T-helper 2 cell treated with Interferon-gamma antibody and Interleukin-4, amounts not matched to agents 5 μg/mL and 100 μg/mL, for 36 hours (primary cell): Measurements from ENCODE around the gene CCDC7.
A peak's percentile ranks its signal among the peaks of the same experiment; 100 is the strongest.
"Not testable (repeated sequence)": the region's sequence is repeated elsewhere in the genome, so short reads cannot be mapped to it uniquely, and the experiment has no call there.

Experiments
- DNase-seq: peaks from one replicate; pipeline ENCODE4 v3.0.0; 2021; ENCODE audit warnings: low spot score
- H3K27ac Mint-ChIP-seq: one replicate; pipeline ENCODE4 v1.8.0; 2021; ENCODE audit warnings: mild to moderate bottlenecking, mixed read lengths
- H3K27me3 Mint-ChIP-seq: one replicate; pipeline ENCODE4 v1.8.0; 2021; ENCODE audit warnings: low read depth, mixed read lengths
- H3K36me3 Mint-ChIP-seq: one replicate; pipeline ENCODE4 v1.8.0; 2021; ENCODE audit warnings: low read depth, mixed read lengths
- H3K4me1 Mint-ChIP-seq: one replicate; pipeline ENCODE4 v1.8.0; 2021; ENCODE audit warnings: low read depth, mixed read lengths
- H3K4me3 Mint-ChIP-seq: one replicate; pipeline ENCODE4 v1.8.0; 2022; ENCODE audit warnings: mild to moderate bottlenecking, moderate library complexity, mixed read lengths
- H3K9me3 Mint-ChIP-seq: one replicate; pipeline ENCODE4 v1.8.0; 2021; ENCODE audit warnings: mixed read lengths

CCDC7 gene

GRCh38 chr10:32445740-32446535, at the start of gene CCDC7:
Gene CCDC7 (plus strand): TSS chr10:32446140. CDS start chr10:32451643, 5,503 bp downstream.
- peak within 1 kb of the TSS; percentile 98 for H3K27ac Mint-ChIP-seq
- peaks cover 4% of the 10 kb centered on the region for H3K36me3 Mint-ChIP-seq
- no peaks in the 10 kb centered on the region for H3K27me3 Mint-ChIP-seq
- DNase-seq = peak; percentile 82
- H3K4me3 Mint-ChIP-seq = peak within 1 kb of the TSS; percentile 90
- no peaks in the 10 kb centered on the region for H3K9me3 Mint-ChIP-seq
- peaks cover 10% of the 10 kb centered on the region for H3K4me1 Mint-ChIP-seq

GRCh38 chr10:32397163-32397562, 48.8 kb upstream of the CCDC7 start:
- H3K36me3 Mint-ChIP-seq, H3K27ac Mint-ChIP-seq, DNase-seq, H3K27me3 Mint-ChIP-seq, H3K9me3 Mint-ChIP-seq, H3K4me3 Mint-ChIP-seq, H3K4me1 Mint-ChIP-seq: not testable (repeated sequence)

- H3K36me3 Mint-ChIP-seq, H3K4me1 Mint-ChIP-seq, H3K27ac Mint-ChIP-seq, H3K9me3 Mint-ChIP-seq, DNase-seq, H3K27me3 Mint-ChIP-seq, H3K4me3 Mint-ChIP-seq: not testable (repeated sequence)
Measured at GRCh38 chr10:32399720-32400119, 46.2 kb upstream of the CCDC7 start.

- Mint-ChIP-seq H3K4me1 (no peaks in the 10 kb centered on the region), H3K36me3 (no peaks in the 10 kb centered on the region), H3K27me3 (peaks cover 2% of the 10 kb centered on the region), H3K27ac (no peak overlapping the region), H3K9me3 (no peaks in the 10 kb centered on the region), H3K4me3 (no peak overlapping the region)
- DNase-seq = no peak
Measured at GRCh38 chr10:32400961-32401360, 45.0 kb upstream of the CCDC7 start.

- no peak for DNase-seq
- Mint-ChIP-seq H3K27me3 (peaks cover 2% of the 10 kb centered on the region), H3K4me3 (no peak overlapping the region), H3K36me3 (no peaks in the 10 kb centered on the region), H3K4me1 (no peaks in the 10 kb centered on the region), H3K9me3 (no peaks in the 10 kb centered on the region), H3K27ac (no peak overlapping the region)
Measured at GRCh38 chr10:32402499-32402898, 43.4 kb upstream of the CCDC7 start.

GRCh38 chr10:32403091-32403490, 42.8 kb upstream of the CCDC7 start:
- Mint-ChIP-seq H3K27me3 (peaks cover 2% of the 10 kb centered on the region), H3K4me1 (no peaks in the 10 kb centered on the region), H3K27ac (no peak overlapping the region), H3K9me3 (no peaks in the 10 kb centered on the region), H3K36me3 (no peaks in the 10 kb centered on the region), H3K4me3 (no peak overlapping the region)
- DNase-seq = no peak

- H3K4me1 Mint-ChIP-seq = peaks cover 4% of the 10 kb centered on the region
Measured at GRCh38 chr10:32408690-32409089, 37.2 kb upstream of the CCDC7 start.

GRCh38 chr10:32409741-32410140, 36.2 kb upstream of the CCDC7 start:
- no peak for DNase-seq
- no peaks in the 10 kb centered on the region for H3K9me3 Mint-ChIP-seq
- no peaks in the 10 kb centered on the region for H3K36me3 Mint-ChIP-seq
- peaks cover 4% of the 10 kb centered on the region for H3K27me3 Mint-ChIP-seq
- no peak overlapping the region for H3K27ac Mint-ChIP-seq
- H3K4me3 Mint-ChIP-seq = no peak overlapping the region
- peaks cover 5% of the 10 kb centered on the region for H3K4me1 Mint-ChIP-seq

More at GRCh38 chr10:32408690-32409089, 37.2 kb upstream of the CCDC7 start:
- Mint-ChIP-seq H3K27me3 (no peaks in the 10 kb centered on the region), H3K36me3 (no peaks in the 10 kb centered on the region), H3K9me3 (no peaks in the 10 kb centered on the region), H3K27ac (no peak overlapping the region), H3K4me3 (no peak overlapping the region)
- DNase-seq = no peak

- H3K27me3 Mint-ChIP-seq = peaks cover 4% of the 10 kb centered on the region
- H3K27ac Mint-ChIP-seq = no peak overlapping the region
- DNase-seq = no peak
- no peaks in the 10 kb centered on the region for H3K36me3 Mint-ChIP-seq
- no peaks in the 10 kb centered on the region for H3K9me3 Mint-ChIP-seq
- H3K4me1 Mint-ChIP-seq = peaks cover 5% of the 10 kb centered on the region
- H3K4me3 Mint-ChIP-seq = no peak overlapping the region
Measured at GRCh38 chr10:32410569-32410968, 35.4 kb upstream of the CCDC7 start.

GRCh38 chr10:32411797-32412498, 34.0 kb upstream of the CCDC7 start:
- H3K27ac Mint-ChIP-seq = no peak overlapping the region
- H3K9me3 Mint-ChIP-seq = no peaks in the 10 kb centered on the region
- peaks cover 4% of the 10 kb centered on the region for H3K27me3 Mint-ChIP-seq
- H3K4me3 Mint-ChIP-seq = no peak overlapping the region
- no peaks in the 10 kb centered on the region for H3K36me3 Mint-ChIP-seq
- no peak for DNase-seq
- H3K4me1 Mint-ChIP-seq = peaks cover 5% of the 10 kb centered on the region

GRCh38 chr10:32412499-32412853, 33.5 kb upstream of the CCDC7 start:
- DNase-seq = no peak
- Mint-ChIP-seq H3K9me3 (no peaks in the 10 kb centered on the region), H3K27ac (no peak overlapping the region), H3K36me3 (no peaks in the 10 kb centered on the region), H3K4me3 (no peak overlapping the region), H3K4me1 (peaks cover 5% of the 10 kb centered on the region), H3K27me3 (peaks cover 4% of the 10 kb centered on the region)

GRCh38 chr10:32413513-32413912, 32.4 kb upstream of the CCDC7 start:
- Mint-ChIP-seq H3K9me3 (no peaks in the 10 kb centered on the region), H3K4me3 (no peak overlapping the region), H3K27me3 (peaks cover 7% of the 10 kb centered on the region), H3K27ac (no peak overlapping the region), H3K4me1 (peaks cover 5% of the 10 kb centered on the region), H3K36me3 (no peaks in the 10 kb centered on the region)
- DNase-seq = peak; percentile 45

- Mint-ChIP-seq H3K27ac (no peak overlapping the region), H3K27me3 (peaks cover 7% of the 10 kb centered on the region), H3K9me3 (no peaks in the 10 kb centered on the region), H3K4me3 (no peak overlapping the region), H3K4me1 (peaks cover 5% of the 10 kb centered on the region), H3K36me3 (no peaks in the 10 kb centered on the region)
- DNase-seq = no peak
Measured at GRCh38 chr10:32415361-32415760, 30.6 kb upstream of the CCDC7 start.

- Mint-ChIP-seq H3K9me3 (peaks cover 8% of the 10 kb centered on the region), H3K27me3 (peaks cover 7% of the 10 kb centered on the region), H3K4me3 (no peak overlapping the region), H3K4me1 (peaks cover 5% of the 10 kb centered on the region), H3K36me3 (no peaks in the 10 kb centered on the region), H3K27ac (no peak overlapping the region)
- no peak for DNase-seq
Measured at GRCh38 chr10:32417911-32418547, 27.9 kb upstream of the CCDC7 start.
